Astrocyte of the spinal cord (primary cell): ENCODE measurements around the gene CLBA1.
A peak's percentile ranks its signal among the peaks of the same experiment; 100 is the strongest.

Source experiments
- DNase-seq: peaks from one replicate; pipeline ENCODE4 v3.0.0; 2011; ENCODE audit warnings: low read depth, low spot score
- H3K4me3 ChIP-seq: 2 replicates; pipeline ENCODE4 v1.5.1; 2011; ENCODE audit warnings: low read depth, mild to moderate bottlenecking, low read length, moderate library complexity
- in situ Hi-C: cut with HindIII; loops from 2 replicates; pipeline ENCODE4 v1.10.0; 2017; ENCODE audit warnings: low sequenced_read_pairs
- TF ChIP-seq, protein P1 (sequence below): IDR thresholded peaks from 2 replicates; pipeline ENCODE4 v1.5.1; 2012; ENCODE audit warnings: low read depth, mild to moderate bottlenecking, low read length, inconsistent platforms

Gene CLBA1

DNA sequence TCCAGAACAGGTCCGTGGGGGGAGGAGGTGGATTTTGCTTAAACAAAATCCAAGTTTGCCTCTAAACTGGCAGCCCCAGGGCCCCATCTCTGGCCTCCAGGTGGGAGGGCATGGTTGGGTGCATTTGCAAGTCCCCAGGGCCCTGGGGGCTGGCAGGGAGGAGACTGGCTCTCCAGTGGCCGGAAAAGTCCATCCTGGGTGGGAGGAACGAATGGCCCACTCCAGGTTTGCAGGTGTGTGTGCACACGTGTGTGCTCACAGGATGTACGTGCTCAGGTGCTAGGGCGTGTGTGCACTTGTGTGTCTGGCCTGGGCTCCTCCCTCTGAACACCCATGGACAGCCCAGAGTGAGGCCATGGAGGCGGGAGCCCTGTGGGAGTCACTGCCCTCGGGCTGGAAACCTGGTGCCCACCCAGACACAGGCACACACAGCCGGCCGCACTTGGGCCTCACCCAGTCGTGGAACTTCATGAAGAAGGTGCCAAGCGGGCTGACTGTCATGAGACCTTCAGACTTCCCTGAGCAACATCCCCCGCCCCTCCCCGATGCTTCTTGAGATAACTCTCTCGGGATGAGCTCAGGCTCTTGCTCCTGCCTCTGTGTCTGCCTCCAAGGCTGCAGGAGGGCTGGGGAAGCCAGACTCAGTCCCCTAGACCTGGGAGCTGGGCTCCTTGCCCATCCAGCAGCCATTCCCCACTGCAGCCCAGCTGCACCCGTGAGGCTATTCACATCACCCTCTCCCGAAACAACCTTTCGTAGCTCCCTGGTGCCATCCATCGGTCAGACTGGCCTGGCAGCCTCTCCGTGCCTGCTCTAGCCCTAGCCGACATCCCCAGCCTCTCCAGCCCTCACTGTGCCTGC, 16.8 kb upstream of the CLBA1 start:
- DNase-seq = no peak
- peak overlapping the region; percentile 46 for H3K4me3 ChIP-seq
- in situ Hi-C loops = no loop called here

DNA sequence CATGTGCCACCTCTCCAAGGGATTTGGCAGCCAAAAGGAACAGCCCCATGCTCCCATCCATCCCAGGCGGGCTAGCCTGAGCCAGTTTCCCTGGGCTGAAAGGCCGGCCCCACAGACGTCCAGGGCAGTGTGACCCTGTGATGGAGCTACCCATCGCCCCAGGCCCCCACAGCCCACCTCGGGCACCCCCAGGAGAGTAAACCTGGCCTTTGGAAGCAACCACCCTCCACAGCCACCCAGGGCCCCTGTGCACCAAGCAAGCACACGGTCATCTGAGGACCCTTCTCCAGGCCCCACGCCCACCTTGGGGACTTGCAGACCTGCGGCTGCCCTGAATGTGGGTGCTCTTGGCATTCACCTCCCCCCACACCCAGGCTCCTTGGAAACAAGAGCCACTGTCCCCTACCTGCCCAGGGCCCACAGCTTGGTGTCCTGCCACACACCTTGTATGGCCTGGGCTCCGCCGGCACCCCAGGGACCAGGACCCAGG, 15.8 kb upstream of the CLBA1 start:
- H3K4me3 ChIP-seq = peak overlapping the region; percentile 46
- TF ChIP-seq, protein P1, sequence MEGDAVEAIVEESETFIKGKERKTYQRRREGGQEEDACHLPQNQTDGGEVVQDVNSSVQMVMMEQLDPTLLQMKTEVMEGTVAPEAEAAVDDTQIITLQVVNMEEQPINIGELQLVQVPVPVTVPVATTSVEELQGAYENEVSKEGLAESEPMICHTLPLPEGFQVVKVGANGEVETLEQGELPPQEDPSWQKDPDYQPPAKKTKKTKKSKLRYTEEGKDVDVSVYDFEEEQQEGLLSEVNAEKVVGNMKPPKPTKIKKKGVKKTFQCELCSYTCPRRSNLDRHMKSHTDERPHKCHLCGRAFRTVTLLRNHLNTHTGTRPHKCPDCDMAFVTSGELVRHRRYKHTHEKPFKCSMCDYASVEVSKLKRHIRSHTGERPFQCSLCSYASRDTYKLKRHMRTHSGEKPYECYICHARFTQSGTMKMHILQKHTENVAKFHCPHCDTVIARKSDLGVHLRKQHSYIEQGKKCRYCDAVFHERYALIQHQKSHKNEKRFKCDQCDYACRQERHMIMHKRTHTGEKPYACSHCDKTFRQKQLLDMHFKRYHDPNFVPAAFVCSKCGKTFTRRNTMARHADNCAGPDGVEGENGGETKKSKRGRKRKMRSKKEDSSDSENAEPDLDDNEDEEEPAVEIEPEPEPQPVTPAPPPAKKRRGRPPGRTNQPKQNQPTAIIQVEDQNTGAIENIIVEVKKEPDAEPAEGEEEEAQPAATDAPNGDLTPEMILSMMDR = no peak
- in situ Hi-C loops = no loop called here
- no peak for DNase-seq

More for the DNA sequence above, 16.8 kb upstream of the CLBA1 start:
- TF ChIP-seq, protein P1 = peak; percentile 6

DNA sequence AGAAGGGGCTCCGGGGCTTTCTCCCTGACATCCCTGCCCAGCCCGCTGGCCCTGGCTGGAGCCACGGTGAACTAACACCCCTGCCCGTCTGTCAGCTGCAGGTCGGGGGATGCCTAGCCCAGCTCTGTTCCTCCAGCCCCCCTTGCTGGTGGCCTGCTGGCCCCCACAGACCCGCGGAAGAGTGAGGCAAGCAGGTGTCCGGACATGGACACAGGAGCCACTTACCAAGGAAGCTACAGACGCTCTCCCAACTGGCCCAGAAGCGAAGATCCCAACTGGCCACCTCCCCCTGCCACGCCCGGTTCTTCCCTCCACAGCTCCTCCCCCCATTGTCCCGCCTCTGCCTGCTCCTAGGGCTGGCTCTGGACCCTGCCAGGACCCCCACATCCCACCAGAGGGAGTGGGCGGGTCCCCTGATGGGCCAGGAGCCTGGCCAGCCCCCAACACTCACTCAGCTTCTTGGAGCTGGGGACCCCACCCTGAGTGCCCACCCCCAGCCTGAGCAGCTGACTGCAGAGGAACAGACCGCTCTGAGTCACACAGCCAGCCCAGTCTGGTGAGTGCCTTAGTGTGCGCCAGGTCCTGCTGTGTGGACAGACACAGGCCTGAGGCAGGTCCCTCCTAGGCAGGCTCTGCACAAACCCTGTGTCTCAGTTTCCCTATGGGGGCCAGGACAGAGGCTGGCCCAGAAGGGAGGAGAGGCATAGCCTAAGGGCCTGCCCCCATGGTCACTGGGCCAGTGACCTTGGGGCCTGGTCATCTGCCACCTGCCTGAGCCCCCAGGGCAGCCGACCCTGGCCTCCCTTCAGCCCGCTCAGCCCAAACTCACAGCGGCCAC, 15.1 kb upstream of the CLBA1 start:
- peak overlapping the region; percentile 46 for H3K4me3 ChIP-seq
- TF ChIP-seq, protein P1 = no peak
- peak; percentile 94 for DNase-seq
- in situ Hi-C loops = no loop called here

DNA sequence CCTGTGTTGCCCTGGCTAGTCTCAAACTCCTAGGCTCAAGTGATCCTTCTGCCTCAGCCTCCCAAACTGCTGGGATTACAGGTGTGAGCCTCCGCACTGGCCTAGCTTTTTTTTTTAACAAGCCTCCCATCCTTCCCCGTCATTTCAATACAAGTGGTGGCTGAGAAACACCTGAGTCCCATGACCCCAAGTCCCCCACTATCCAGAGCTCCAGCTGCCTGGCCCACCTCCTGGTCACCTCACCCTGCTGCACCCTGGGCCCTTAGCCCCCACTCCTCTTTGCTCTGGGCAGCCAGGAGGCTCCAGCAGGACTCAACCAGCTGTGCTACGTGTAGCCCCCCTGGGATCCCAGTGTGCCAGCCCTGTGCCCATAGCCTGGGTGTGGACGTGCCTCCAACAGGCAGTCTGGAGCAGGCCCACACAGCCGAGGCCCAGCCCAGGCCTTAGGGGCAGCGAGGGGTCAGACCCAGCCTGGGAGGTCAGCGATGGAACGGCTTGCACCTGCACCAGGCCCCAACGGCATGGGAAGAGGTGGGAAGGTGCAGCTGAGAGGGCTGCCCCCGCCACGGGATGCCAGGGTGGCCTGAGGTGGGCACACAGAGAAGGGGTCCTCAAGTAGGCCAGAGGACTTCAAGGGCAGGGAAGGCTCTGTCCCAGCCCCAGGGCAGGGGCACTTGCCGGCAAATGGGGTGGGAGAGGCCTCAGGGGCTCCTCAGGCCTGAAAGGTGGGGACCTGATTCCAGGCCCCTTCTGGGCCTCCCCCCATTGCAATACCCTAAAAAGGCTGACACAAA, 13.9 kb upstream of the CLBA1 start:
- TF ChIP-seq, protein P1 = no peak
- H3K4me3 ChIP-seq = no peak overlapping the region
- in situ Hi-C loops = no loop called here
- DNase-seq = no peak

DNA sequence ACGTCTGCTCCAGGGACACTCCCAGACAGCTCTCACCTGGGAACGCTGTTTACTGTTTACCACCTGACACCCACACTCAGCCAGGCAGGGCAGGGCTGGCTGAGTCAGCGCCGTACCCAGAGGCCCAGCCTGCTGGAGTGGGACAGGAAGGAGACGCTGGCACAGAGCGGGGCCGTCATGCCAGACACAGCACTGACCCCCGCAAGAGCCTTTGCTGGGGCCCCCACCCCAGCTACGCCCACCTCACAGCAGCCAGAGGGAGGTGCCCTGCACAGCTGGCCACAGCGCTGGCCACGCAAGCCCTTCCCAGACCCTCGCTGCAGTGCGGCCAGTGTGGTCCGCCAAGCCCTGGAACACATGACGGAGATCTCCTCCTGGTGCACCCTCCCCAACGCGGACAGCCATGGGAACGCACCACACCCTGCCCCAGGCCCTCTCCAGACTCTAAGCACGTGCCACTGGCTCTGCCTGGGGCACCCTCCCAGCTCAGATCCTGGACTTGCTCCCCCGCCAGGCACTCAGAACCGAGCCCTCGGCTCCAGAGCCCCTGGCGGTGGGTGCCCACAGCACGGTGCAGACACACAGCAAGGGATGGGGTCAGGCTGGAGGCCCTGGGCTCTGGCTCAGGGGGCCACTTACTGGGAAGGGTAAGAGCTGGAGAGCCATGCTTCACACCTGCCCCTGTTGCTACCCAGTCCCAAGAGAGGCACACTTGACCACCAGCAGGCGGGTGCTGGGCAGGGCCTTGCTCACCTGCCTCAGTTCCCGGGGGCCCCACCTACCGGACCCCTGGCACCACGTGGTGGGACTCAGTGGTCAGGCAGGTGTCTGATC, 13.1 kb upstream of the CLBA1 start:
- TF ChIP-seq, protein P1 = no peak
- in situ Hi-C loops = no loop called here
- H3K4me3 ChIP-seq = no peak overlapping the region
- DNase-seq = peak; percentile 36

DNA sequence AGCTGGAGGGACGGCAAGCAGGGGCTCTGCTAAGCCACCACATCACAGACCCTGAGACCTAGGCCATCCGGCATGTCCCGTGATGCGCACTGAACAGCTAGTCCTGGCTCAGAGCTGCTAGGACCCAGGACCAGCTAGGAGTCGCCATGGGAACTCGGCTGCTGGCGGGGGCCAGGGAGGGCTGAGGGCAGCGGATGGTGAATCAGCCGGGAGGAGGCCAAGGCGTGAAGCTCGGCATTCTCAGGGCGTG, 12.5 kb upstream of the CLBA1 start:
- DNase-seq = no peak
- no peak overlapping the region for H3K4me3 ChIP-seq
- TF ChIP-seq, protein P1 = no peak
- in situ Hi-C loops = no loop called here
